H1 (cell line): ENCODE measurements around the gene FOXD4L6.
"Not testable (repeated sequence)": the region's sequence is repeated elsewhere in the genome, so short reads cannot be mapped to it uniquely, and the experiment has no call there.

Source experiments
- CHD7 ChIP-seq: fragments of 300-600 bp; sonication (generic); IDR thresholded peaks from 2 replicates; pipeline ENCODE4 v1.7.1; 2012; ENCODE audit warnings: low read length, moderate library complexity, mild to moderate bottlenecking, inconsistent platforms; ENCODE audit not compliant: insufficient replicate concordance
- EZH2 ChIP-seq: fragments of 200-600 bp; sonication (generic); IDR thresholded peaks from 2 replicates; pipeline ENCODE4 v1.7.1; 2012; ENCODE audit warnings: low read depth, mild to moderate bottlenecking, moderate library complexity, low read length, inconsistent platforms; ENCODE audit not compliant: severe bottlenecking
- POLR2AphosphoS5 ChIP-seq: IDR thresholded peaks from 2 replicates; pipeline ENCODE4 v1.6.1; 2011; ENCODE audit warnings: low read depth, low read length
- RXRA ChIP-seq: IDR thresholded peaks from 2 replicates; pipeline ENCODE4 v1.6.1; 2011; ENCODE audit warnings: low read depth, mild to moderate bottlenecking, low read length, moderate library complexity; ENCODE audit not compliant: insufficient read depth
- TF ChIP-seq, protein P1 (sequence below), 3 experiments: IDR thresholded peaks; 1 replicate in 2 of 3; 2 replicates in 1 of 3; pipeline versions ENCODE4 v1.5.1 to v1.6.1; 2011; ENCODE audit warnings: low read length in 3 of 3, mild to moderate bottlenecking in 3 of 3, inconsistent platforms in 2 of 3, low read depth in 1 of 3, moderate library complexity in 1 of 3; ENCODE audit not compliant: insufficient read depth in 1 of 3; ENCODE audit errors: control extremely low read depth in 1 of 3

DNA sequence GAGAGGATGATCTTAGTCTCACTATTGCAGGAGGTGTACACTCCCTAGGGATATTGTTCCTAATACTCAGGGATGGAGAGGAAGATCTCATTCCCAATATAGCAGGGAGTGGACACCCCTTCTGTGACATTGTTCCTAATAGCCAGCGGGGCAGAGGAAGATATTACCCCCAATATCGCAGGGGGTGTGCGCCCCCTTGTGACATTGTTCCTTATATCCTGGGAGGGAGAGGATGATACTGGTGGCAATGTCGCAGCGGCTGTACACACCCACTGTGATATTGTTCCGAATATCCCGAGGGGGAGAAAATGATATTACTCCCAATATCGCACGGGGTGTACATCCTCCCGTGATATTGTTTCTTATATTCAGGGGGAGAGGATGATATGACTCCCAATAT, 17.6 kb downstream of the FOXD4L6 start:
- not testable (repeated sequence) for TF ChIP-seq POLR2AphosphoS5, EZH2, RXRA, CHD7
- TF ChIP-seq, protein P1, sequence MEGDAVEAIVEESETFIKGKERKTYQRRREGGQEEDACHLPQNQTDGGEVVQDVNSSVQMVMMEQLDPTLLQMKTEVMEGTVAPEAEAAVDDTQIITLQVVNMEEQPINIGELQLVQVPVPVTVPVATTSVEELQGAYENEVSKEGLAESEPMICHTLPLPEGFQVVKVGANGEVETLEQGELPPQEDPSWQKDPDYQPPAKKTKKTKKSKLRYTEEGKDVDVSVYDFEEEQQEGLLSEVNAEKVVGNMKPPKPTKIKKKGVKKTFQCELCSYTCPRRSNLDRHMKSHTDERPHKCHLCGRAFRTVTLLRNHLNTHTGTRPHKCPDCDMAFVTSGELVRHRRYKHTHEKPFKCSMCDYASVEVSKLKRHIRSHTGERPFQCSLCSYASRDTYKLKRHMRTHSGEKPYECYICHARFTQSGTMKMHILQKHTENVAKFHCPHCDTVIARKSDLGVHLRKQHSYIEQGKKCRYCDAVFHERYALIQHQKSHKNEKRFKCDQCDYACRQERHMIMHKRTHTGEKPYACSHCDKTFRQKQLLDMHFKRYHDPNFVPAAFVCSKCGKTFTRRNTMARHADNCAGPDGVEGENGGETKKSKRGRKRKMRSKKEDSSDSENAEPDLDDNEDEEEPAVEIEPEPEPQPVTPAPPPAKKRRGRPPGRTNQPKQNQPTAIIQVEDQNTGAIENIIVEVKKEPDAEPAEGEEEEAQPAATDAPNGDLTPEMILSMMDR (IDR thresholded peaks at IDR 0.05; ENCODE audit: control extremely low read depth in 1 of 3, insufficient read depth in 1 of 3, low read depth in 1 of 3, low read length in 3 of 3), result peak in 2 of 3 experiments; percentile 23 to 39; a peak in 2 of 4 replicates
